Ascending aorta (tissue), 2 donors: ENCODE results near the gene APEH. TPM values are rescaled to one million over a fixed set of nuclear protein-coding genes. Genes with fewer than 3 reads are reported as not detected.

Experiments
- DNase-seq, 2 donors: peaks; one replicate each; pipeline ENCODE4 v3.0.0-alpha.2; 2019; ENCODE audit warnings: low spot score in 2 of 2
- H3K27ac ChIP-seq, 2 donors: fragments of 200-600 bp; sonication (generic); one replicate each; pipeline ENCODE4 v1.5.1; 2016 to 2017; ENCODE audit warnings: mild to moderate bottlenecking in 1 of 2
- H3K27me3 ChIP-seq: fragments of 200-600 bp; sonication (generic); one replicate; pipeline ENCODE4 v1.5.1; 2017
- H3K36me3 ChIP-seq, 2 donors: fragments of 200-600 bp; sonication (generic); one replicate each; pipeline ENCODE4 v1.5.1; 2016
- H3K4me1 ChIP-seq, 2 donors: fragments of 200-600 bp; sonication (generic); one replicate each; pipeline ENCODE4 v1.5.1; 2016 to 2017; ENCODE audit warnings: mild to moderate bottlenecking in 1 of 2
- H3K4me3 ChIP-seq, 2 donors: fragments of 200-600 bp; sonication (generic); one replicate each; pipeline ENCODE4 v1.5.1; 2016 to 2017; ENCODE audit warnings: mild to moderate bottlenecking in 1 of 2
- H3K9me3 ChIP-seq, 2 donors: fragments of 200-600 bp; sonication (generic); one replicate each; pipeline ENCODE4 v1.5.1; 2016
- intact Hi-C: fragments of 100-400 bp; cut with DNase I; formaldehyde crosslinking; loops from one replicate; pipeline ENCODE4 v1.15.1; 2023
- total RNA-seq: library from RNA; depleted of rRNA; stranded (reverse); fragments of >200 nt; gene quantifications from one replicate; pipeline ENCODE4 v1.1.0, GENCODE V29; 2016
- TF ChIP-seq, protein P1 (sequence below), 3 experiments: fragments of 200-600 bp in 2 of 3; fragments of 450-650 bp in 1 of 3; sonication (generic) in 2 of 3; IDR thresholded peaks; one replicate each; pipeline ENCODE4 v1.5.1; 2016 to 2019; ENCODE audit warnings: antibody characterized with exemption in 3 of 3, mild to moderate bottlenecking in 1 of 3, moderate library complexity in 1 of 3

APEH gene
- total RNA-seq, 1 donor from 2014 or later = 79.5 TPM

DNA sequence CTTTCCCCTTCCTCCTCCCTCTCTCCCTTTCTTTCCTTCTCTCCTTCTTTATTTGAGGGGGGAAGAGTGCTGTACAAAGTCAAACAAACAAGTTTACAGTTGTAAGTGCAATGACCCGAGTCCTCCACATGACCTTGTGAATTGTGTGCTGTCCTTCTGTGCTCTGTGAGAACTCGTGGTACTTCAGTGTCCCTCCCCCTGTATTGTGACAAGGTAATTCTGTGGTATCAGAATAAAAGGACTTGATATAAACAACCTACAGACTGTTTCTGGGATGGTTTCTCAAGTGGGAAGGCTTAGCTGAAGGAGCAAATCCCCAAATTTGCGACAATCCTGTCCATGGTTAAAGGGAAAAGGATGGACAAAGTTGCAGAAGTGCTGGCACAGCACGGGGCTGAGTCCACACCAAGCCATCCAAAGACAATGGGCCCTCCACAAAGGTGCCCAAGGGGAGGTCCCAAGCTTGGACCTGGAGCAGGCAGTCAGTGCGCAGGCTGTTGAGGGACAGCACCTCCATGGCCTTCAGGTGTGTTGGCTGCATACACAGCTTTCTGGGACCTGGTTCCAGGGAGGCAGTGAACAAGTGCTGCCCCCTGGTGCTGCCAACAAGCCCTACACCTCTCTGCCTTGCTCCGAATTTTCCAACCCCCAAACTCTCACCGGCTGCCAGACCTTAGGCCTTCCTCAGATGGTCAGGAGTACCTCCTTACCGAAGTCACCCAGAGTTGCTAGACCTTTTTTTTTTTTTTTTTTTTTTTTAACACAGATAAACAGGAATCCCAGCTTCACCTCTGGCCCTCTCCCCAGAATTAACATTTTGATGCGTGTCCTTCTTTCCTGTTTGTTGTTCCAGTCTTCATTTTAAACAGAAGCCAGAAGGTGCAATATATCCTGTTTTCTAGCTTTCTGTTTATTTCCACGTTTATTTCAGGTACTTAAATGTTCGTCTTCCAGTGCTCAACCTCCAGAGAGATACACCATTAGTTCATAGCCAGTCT, 2.6 kb upstream of the APEH start:
- intact Hi-C loops = loop anchor here (2.0 kb wide), 1 partner anchor 133 kb away; no protein-coding TSS in a partner anchor
- peaks cover 0 to 17% of the 10 kb centered on the region in 2 donors for H3K4me1 ChIP-seq
- no peak overlapping the region for H3K4me3 ChIP-seq
- no peak for DNase-seq
- peaks cover 8 to 12% of the 10 kb centered on the region in 2 donors for H3K36me3 ChIP-seq
- TF ChIP-seq, protein P1, sequence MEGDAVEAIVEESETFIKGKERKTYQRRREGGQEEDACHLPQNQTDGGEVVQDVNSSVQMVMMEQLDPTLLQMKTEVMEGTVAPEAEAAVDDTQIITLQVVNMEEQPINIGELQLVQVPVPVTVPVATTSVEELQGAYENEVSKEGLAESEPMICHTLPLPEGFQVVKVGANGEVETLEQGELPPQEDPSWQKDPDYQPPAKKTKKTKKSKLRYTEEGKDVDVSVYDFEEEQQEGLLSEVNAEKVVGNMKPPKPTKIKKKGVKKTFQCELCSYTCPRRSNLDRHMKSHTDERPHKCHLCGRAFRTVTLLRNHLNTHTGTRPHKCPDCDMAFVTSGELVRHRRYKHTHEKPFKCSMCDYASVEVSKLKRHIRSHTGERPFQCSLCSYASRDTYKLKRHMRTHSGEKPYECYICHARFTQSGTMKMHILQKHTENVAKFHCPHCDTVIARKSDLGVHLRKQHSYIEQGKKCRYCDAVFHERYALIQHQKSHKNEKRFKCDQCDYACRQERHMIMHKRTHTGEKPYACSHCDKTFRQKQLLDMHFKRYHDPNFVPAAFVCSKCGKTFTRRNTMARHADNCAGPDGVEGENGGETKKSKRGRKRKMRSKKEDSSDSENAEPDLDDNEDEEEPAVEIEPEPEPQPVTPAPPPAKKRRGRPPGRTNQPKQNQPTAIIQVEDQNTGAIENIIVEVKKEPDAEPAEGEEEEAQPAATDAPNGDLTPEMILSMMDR (IDR thresholded peaks at IDR 0.05) = peak; percentile 64 to 81 (median 75)
- H3K9me3 ChIP-seq = no peaks in the 10 kb centered on the region
- H3K27ac ChIP-seq = no peak overlapping the region
- no peaks in the 10 kb centered on the region for H3K27me3 ChIP-seq

DNA sequence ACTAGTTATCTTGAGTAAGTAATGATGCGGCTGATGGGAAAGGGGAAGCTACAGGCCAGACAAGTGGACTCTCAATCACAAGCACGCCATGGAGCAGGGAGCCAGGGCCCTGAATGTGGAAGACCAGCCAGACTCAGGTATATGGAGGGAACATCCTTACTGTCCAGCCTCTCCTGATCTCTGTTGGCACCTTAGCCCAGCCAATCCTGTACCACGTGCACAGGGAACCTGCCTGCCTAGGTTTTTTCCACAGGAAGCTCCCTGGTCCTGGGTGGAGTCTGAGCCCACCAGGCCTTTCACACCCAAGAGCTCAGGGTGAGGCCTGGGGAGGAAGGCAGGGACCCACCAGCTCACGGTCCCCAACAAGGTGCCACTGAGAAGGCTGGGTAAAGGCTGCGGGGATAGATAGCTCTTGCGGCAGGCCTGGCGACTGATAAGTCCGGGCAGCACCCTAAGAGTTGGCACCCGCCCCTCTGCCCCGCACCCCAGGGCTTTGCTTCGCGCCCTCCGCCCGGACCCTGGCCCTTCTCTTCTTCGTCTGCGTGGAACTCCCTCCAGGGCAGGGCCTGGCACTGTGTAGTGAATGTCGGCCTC, 933 bp upstream of the APEH start:
- TF ChIP-seq, protein P1 (IDR thresholded peaks at IDR 0.05) = no peak
- Histone ChIP-seq H3K36me3 (peaks cover 22 to 29% of the 10 kb centered on the region in 2 donors), H3K27me3 (no peaks in the 10 kb centered on the region), H3K4me3 (peak overlapping the region; percentile 78), H3K9me3 (no peaks in the 10 kb centered on the region), H3K4me1 (peaks cover 0 to 17% of the 10 kb centered on the region in 2 donors), H3K27ac (peak overlapping the region; percentile 93 to 95)
- DNase-seq = no peak
- intact Hi-C loops = no loop called here

DNA sequence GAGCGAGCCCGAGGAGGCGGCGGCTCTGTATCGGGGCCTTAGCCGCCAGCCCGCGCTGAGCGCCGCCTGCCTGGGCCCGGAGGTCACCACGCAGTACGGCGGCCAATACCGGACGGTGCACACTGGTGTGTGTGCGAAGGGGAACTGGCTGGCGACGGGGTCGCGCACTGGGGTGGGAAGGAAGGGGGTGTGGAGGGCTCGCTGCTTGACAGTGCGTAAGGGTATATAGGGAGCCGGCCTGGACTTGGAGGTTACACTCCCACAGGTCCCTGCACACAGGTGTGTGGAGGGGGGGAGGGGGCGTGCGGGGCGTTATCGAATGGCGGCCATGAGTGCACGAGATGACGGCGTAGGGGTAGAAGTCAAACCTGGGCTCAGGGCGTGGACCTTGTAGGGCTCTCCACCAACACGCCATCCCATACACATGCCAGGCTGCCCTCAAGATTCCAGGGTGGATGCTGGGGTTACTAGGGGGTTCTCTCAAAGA, 389 bp downstream of the APEH start:
- intact Hi-C loops = loop anchor here (1.0 kb wide), 3 partner anchors 50 to 135 kb away; partner anchors contain the start of gene BSN
- H3K27ac ChIP-seq = peak overlapping the region; percentile 93 to 95

DNA sequence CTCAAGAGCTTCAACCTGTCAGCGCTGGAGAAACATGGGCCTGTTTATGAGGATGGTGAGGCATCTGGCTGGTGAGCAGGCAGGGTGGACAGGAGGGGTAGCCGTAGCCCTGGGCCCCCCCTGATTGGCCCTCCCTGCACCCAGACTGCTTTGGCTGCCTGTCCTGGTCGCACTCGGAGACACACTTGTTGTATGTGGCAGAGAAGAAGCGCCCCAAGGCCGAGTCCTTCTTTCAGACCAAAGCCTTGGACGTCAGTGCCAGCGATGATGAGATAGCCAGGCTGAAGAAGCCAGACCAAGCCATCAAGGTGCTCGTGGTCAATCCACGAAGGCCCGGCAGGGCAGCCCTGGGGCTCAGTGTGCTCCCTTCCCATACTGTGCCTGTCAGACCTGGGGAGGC, 1.8 kb downstream of the APEH start:
- H3K9me3 ChIP-seq = no peaks in the 10 kb centered on the region
- H3K4me3 ChIP-seq = no peak overlapping the region
- intact Hi-C loops = no loop called here
- DNase-seq = no peak
- no peak overlapping the region for H3K27ac ChIP-seq
- peaks cover 46 to 55% of the 10 kb centered on the region in 2 donors for H3K36me3 ChIP-seq
- peaks cover 0 to 17% of the 10 kb centered on the region in 2 donors for H3K4me1 ChIP-seq
- TF ChIP-seq, protein P1 (IDR thresholded peaks at IDR 0.05) = no peak
- no peaks in the 10 kb centered on the region for H3K27me3 ChIP-seq

More for the DNA sequence above, 389 bp downstream of the APEH start:
- peak in 1 of 2 donors; percentile 71 for DNase-seq
- Histone ChIP-seq H3K27me3 (no peaks in the 10 kb centered on the region), H3K4me1 (peaks cover 0 to 17% of the 10 kb centered on the region in 2 donors), H3K36me3 (peaks cover 34 to 42% of the 10 kb centered on the region in 2 donors), H3K4me3 (peak overlapping the region; percentile 78), H3K9me3 (no peaks in the 10 kb centered on the region)
- TF ChIP-seq, protein P1 (IDR thresholded peaks at IDR 0.05) = peak in 1 of 3 experiments; percentile 7

DNA sequence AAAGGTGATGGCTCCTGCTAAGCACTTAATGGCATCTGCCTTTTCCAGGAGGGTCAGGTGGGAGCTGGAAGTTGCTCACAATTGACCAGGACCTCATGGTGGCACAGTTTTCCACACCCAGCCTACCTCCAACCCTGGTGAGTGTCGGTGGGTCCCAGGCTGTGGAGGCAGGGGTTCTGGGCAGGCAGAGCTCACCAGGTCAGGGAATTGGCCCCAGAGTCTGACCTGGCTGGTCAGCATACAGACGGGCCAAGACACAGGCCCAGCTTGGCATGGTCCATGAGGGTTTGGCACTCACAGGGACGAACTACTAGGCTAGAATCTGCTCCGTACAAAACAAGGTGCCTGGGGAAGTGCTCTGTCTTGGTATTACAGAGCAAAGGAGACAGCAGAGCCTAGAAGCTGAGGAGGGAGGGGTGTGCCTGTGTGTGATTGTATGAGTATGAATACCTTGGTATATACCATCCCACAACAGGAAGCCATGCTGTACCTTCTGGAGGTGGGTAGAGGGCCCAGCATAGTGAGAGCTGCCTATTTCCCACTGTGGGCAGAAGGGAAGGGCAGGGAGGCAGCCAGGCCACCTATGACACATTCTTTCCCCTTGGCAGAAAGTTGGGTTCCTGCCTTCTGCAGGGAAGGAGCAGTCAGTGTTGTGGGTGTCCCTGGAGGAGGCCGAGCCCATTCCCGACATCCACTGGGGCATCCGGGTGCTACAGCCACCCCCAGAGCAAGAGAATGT, 6.5 kb downstream of the APEH start:
- TF ChIP-seq, protein P1 (IDR thresholded peaks at IDR 0.05) = no peak
- Histone ChIP-seq H3K27ac (no peak overlapping the region), H3K27me3 (no peaks in the 10 kb centered on the region), H3K4me3 (no peak overlapping the region), H3K36me3 (peaks cover 72 to 80% of the 10 kb centered on the region in 2 donors), H3K9me3 (no peaks in the 10 kb centered on the region), H3K4me1 (peaks cover 0 to under 1% of the 10 kb centered on the region in 2 donors)
- intact Hi-C loops = no loop called here
- DNase-seq = no peak
